SK-N-DZ (cell line): ENCODE results near the gene FAM124B.

Experiments
- DNase-seq: peaks from one replicate; pipeline ENCODE4 v3.0.0-alpha.2; 2015; ENCODE audit warnings: low spot score

Gene FAM124B

GRCh38 chr2:224347176-224348051, 54.5 kb downstream of the FAM124B start:
- no peak for DNase-seq

GRCh38 chr2:224345492-224345891, 56.4 kb downstream of the FAM124B start:
- DNase-seq = no peak

- DNase-seq = no peak
Measured at GRCh38 chr2:224343226-224343625, 58.7 kb downstream of the FAM124B start.

- DNase-seq = no peak
Measured at GRCh38 chr2:224335991-224336390, 65.9 kb downstream of the FAM124B start.

DNA sequence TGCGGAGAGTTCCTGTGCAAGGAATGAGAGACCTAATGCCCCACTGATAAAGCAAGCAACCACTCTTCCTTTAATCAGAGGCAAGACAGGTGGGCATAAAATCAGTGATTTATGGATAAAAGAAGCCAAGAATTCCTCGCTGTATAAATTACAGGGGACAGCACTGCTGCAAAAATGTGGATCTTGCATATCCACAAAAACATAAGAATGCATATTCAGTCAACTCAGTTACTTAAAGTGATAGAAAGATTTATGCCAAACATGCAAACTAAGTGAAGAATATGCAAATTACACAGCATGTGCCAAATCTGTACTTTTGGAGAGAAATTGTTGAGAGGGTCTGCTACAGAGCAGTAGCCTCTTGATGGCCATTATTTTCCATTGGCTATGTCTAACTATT, 67.2 kb downstream of the FAM124B start:
- DNase-seq = no peak

- peak; percentile 41 for DNase-seq
Measured at GRCh38 chr2:224333726-224334482, 68.0 kb downstream of the FAM124B start.

- peak; percentile 90 for DNase-seq
Measured at GRCh38 chr2:224331698-224332097, 70.2 kb downstream of the FAM124B start.

DNA sequence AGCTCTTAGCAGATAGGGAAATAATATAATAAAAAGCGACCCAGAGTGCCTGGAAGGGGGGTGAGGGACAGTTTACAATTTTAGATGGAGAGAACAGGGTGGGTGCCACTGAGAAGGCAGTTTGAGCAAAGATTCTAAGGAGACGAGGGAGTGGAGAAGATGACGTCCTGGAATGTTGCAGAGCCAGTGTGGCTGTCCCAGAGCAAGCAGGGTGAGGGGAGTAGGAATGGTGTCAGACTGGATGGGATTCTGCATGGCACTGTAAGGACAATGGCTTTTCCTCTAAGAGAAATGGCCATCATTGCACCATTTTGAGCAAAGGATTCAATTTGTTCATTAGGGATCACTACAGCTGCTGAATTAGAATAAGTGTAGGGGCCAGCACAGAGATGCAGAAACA, 73.1 kb downstream of the FAM124B start:
- DNase-seq = no peak
